Mesangial cell (primary cell): Measurements from ENCODE around the gene SERPINA9. TPM values are rescaled to one million over a fixed set of nuclear protein-coding genes. Genes with fewer than 3 reads are reported as not detected.

Source experiments
- total RNA-seq: library from RNA; depleted of rRNA; stranded (reverse); fragments of >200 nt; gene quantifications from 2 replicates; pipeline ENCODE4 v1.2.3, GENCODE V29; 2015

Gene SERPINA9, protein sequence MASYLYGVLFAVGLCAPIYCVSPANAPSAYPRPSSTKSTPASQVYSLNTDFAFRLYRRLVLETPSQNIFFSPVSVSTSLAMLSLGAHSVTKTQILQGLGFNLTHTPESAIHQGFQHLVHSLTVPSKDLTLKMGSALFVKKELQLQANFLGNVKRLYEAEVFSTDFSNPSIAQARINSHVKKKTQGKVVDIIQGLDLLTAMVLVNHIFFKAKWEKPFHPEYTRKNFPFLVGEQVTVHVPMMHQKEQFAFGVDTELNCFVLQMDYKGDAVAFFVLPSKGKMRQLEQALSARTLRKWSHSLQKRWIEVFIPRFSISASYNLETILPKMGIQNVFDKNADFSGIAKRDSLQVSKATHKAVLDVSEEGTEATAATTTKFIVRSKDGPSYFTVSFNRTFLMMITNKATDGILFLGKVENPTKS
- not detected in 2 replicates for total RNA-seq

DNA sequence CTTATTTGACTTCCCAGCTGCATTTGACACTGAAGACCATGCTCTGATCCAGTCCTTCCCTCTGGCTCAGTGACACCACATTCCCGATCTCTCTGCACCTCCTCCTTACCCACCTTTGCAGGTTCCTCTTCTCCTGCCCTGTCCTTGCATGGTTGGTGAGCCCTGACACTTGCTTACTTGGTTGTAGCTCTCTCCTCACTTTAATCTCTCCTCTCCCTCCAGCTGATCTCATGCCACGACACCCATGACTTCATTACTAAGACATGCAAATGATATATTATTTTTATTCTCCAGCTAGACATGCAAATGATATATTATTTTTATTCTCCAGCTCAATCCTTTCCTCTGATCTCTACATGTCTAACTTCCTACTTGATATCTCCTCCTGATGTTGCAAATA, at the start of gene SERPINA9:
Gene SERPINA9, minus strand, starts transcription at position 175 of the 400 bp plus-strand sequence. CDS start 6,357 bp downstream, outside the sequence.

DNA sequence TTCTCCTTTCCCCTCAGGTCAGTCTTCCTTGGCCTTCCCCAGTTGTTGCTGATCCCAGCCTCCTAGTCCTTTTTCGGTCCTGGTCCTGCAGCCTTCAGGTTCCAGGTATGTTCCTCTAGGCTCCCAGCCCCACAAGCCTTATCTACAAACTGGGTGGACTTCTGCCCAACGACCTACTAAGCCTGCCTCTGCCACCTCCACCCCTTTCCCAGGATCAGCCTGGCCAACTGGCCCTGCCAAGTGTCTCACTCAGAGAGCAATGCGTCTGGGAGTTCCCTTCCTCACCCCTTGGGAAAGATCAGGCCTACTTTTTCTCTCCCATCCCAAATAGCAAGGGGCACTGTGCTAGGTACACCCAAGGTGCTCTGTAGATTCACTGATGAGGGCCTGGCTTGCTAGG, 33.4 kb upstream of the SERPINA9 start, which contains the start of gene SERPINA12:
Gene SERPINA12, minus strand, starts transcription at position 114 of the 400 bp plus-strand sequence. CDS start 11,072 bp downstream, outside the sequence.

Other genes with a start within 250 kb of the SERPINA9 start
- gene SERPINA10, start 182.9 kb downstream of the SERPINA9 start, total RNA-seq: not detected in 2 replicates
- 0.16 TPM in 1 of 2 replicates, not detected in the other for gene SERPINA6, start 152.9 kb downstream of the SERPINA9 start, total RNA-seq
- not detected in 2 replicates for gene SERPINA2, start 109.5 kb downstream of the SERPINA9 start, total RNA-seq
- 5.1 and 10.3 TPM in 2 replicates for gene SERPINA1, start 87.6 kb downstream of the SERPINA9 start, total RNA-seq
- gene SERPINA11, start 23.4 kb downstream of the SERPINA9 start, total RNA-seq: not detected in 2 replicates
- not detected in 2 replicates for gene SERPINA12, start 33.3 kb upstream of the SERPINA9 start, total RNA-seq
- not detected in 2 replicates for gene SERPINA4, start 85.2 kb upstream of the SERPINA9 start, total RNA-seq
- gene SERPINA5, start 105.2 kb upstream of the SERPINA9 start, total RNA-seq: 0.33 and 0.63 TPM in 2 replicates
- 0.16 and 1.6 TPM in 2 replicates for gene SERPINA3, start 136.2 kb upstream of the SERPINA9 start, total RNA-seq